CD4-positive, alpha-beta memory T cell (primary cell): ENCODE measurements around the gene SHQ1. TPM values are rescaled to one million over a fixed set of nuclear protein-coding genes. Genes with fewer than 3 reads are reported as not detected.

Source experiments
- CTCF ChIA-PET: fragments of 350-600 bp; sonication (Branson Sonifier 250); formaldehyde crosslinking; loops from one replicate; lab custom pipeline; 2021; ENCODE audit warnings: inconsistent platforms; ENCODE audit not compliant: partially characterized antibody; lab: Charles Lee
- POLR2A ChIA-PET: fragments of 350-600 bp; sonication (Branson Sonifier 250); formaldehyde crosslinking; loops from one replicate; lab custom pipeline; 2021; ENCODE audit not compliant: partially characterized antibody; lab: Charles Lee
- DNase-seq, 5 donors: peaks; one replicate each; pipeline versions ENCODE4 v3.0.0 to v3.0.0-alpha.2; 2020 to 2022; ENCODE audit warnings: mixed read lengths in 1 of 5
- H3K27ac ChIP-seq: one replicate; pipeline ENCODE4 v1.7.0; 2013; ENCODE audit warnings: low read depth, low read length
- H3K27me3 ChIP-seq: 2 replicates; pipeline ENCODE4 v1.7.0; 2013; ENCODE audit warnings: mild to moderate bottlenecking, low read length, moderate library complexity; ENCODE audit not compliant: insufficient read depth
- H3K36me3 ChIP-seq: 2 replicates; pipeline ENCODE4 v1.7.0; 2013; ENCODE audit warnings: mild to moderate bottlenecking, low read length, moderate library complexity; ENCODE audit not compliant: insufficient read depth
- H3K4me1 ChIP-seq: 2 replicates; pipeline ENCODE4 v1.7.0; 2013; ENCODE audit warnings: mild to moderate bottlenecking, low read length, moderate library complexity; ENCODE audit not compliant: insufficient read depth
- H3K4me3 ChIP-seq, 2 donors: one replicate each; pipeline ENCODE4 v1.7.0; 2013; ENCODE audit warnings: low read length in 2 of 2, mild to moderate bottlenecking in 1 of 2
- H3K9me3 ChIP-seq, 2 donors: one replicate each; pipeline ENCODE4 v1.7.0; 2013; ENCODE audit warnings: low read length in 2 of 2, control low read depth in 1 of 2; ENCODE audit not compliant: control insufficient read depth in 1 of 2
- H3K27ac Mint-ChIP-seq, 7 donors: one replicate each; pipeline ENCODE4 v1.8.0; 2020 to 2021; ENCODE audit warnings: mixed read lengths in 7 of 7, mild to moderate bottlenecking in 6 of 7, inconsistent platforms in 3 of 7, moderate library complexity in 3 of 7
- H3K27me3 Mint-ChIP-seq, 2 donors: one replicate each; pipeline ENCODE4 v1.8.0; 2020 to 2021; ENCODE audit warnings: mixed read lengths in 2 of 2
- H3K36me3 Mint-ChIP-seq, 2 donors: one replicate each; pipeline ENCODE4 v1.8.0; 2020 to 2021; ENCODE audit warnings: mixed read lengths in 2 of 2, inconsistent platforms in 1 of 2, mild to moderate bottlenecking in 1 of 2
- H3K4me1 Mint-ChIP-seq, 4 donors: one replicate each; pipeline ENCODE4 v1.8.0; 2020 to 2021; ENCODE audit warnings: mixed read lengths in 4 of 4, mild to moderate bottlenecking in 1 of 4
- H3K4me3 Mint-ChIP-seq, 8 donors: one replicate each; pipeline ENCODE4 v1.8.0; 2020 to 2021; ENCODE audit warnings: mixed read lengths in 8 of 8, mild to moderate bottlenecking in 7 of 8, moderate library complexity in 6 of 8, inconsistent platforms in 3 of 8
- H3K9me3 Mint-ChIP-seq, 8 donors: one replicate each; pipeline ENCODE4 v1.8.0; 2020 to 2021; ENCODE audit warnings: mixed read lengths in 8 of 8, mild to moderate bottlenecking in 5 of 8, inconsistent platforms in 3 of 8, moderate library complexity in 1 of 8
- intact Hi-C: fragments of 100-400 bp; cut with micrococcal nuclease; formaldehyde crosslinking; loops from one replicate; pipeline ENCODE4 v1.15.1; 2023
- polyA plus RNA-seq, 2 donors: library from polyadenylated mRNA; unstranded; fragments of 300-500 nt; fragmentation: Illumina TruSeq; gene quantifications; one replicate each; pipeline ENCODE4 v1.2.3, GENCODE V29; 2021
- total RNA-seq, 2 experiments: library from RNA; stranded (reverse); gene quantifications; one replicate each; pipeline ENCODE4 v1.2.3, GENCODE V29; 2021

The SHQ1 gene
- total and polyA plus RNA-seq, 4 experiments from 2014 or later: 6.6 to 31.2 (median 26.1) TPM

GRCh38 chr3:72728329-72728889 lies 119.8 kb downstream of the SHQ1 start:
- no peak overlapping the region for H3K27ac Mint-ChIP-seq
- DNase-seq: no peak
- no peaks in the 10 kb centered on the region for H3K4me1 Mint-ChIP-seq
- Histone ChIP-seq H3K4me1 (no peaks in the 10 kb centered on the region), H3K27me3 (no peaks in the 10 kb centered on the region), H3K9me3 (no peaks in the 10 kb centered on the region), H3K36me3 (no peaks in the 10 kb centered on the region), H3K4me3 (no peak overlapping the region), H3K27ac (no peak overlapping the region)
- intact Hi-C loops: no loop called here
- CTCF ChIA-PET: no interaction called here
- H3K36me3 Mint-ChIP-seq: peaks cover 0 to 4% of the 10 kb centered on the region in 2 donors
- peaks cover 0 to 9% (median 6%) of the 10 kb centered on the region in 8 donors for H3K9me3 Mint-ChIP-seq
- H3K27me3 Mint-ChIP-seq: peaks cover 0 to 2% of the 10 kb centered on the region in 2 donors
- POLR2A ChIA-PET: no interaction called here
- H3K4me3 Mint-ChIP-seq: no peak overlapping the region

GRCh38 chr3:72727726-72728125 lies 120.5 kb downstream of the SHQ1 start:
- DNase-seq: no peak
- Mint-ChIP-seq H3K4me1 (peaks cover 0 to 2% (median 0%) of the 10 kb centered on the region in 4 donors), H3K27me3 (peaks cover 0 to 2% of the 10 kb centered on the region in 2 donors), H3K27ac (peak overlapping the region in 1 of 7 donors; percentile 17), H3K9me3 (peaks cover 0 to 5% (median 1%) of the 10 kb centered on the region in 8 donors), H3K4me3 (no peak overlapping the region), H3K36me3 (no peaks in the 10 kb centered on the region)
- H3K4me1 ChIP-seq: no peaks in the 10 kb centered on the region
- H3K4me3 ChIP-seq: no peak overlapping the region
- no peak overlapping the region for H3K27ac ChIP-seq
- intact Hi-C loops: no loop called here
- H3K9me3 ChIP-seq: no peaks in the 10 kb centered on the region
- POLR2A ChIA-PET: no interaction called here
- CTCF ChIA-PET: no interaction called here
- no peaks in the 10 kb centered on the region for H3K27me3 ChIP-seq
- no peaks in the 10 kb centered on the region for H3K36me3 ChIP-seq

- H3K27ac Mint-ChIP-seq: peak overlapping the region in 1 of 7 donors; percentile 53
- Histone ChIP-seq H3K9me3 (no peaks in the 10 kb centered on the region), H3K4me1 (no peaks in the 10 kb centered on the region), H3K4me3 (no peak overlapping the region), H3K36me3 (no peaks in the 10 kb centered on the region), H3K27me3 (no peaks in the 10 kb centered on the region), H3K27ac (no peak overlapping the region)
- no peak overlapping the region for H3K4me3 Mint-ChIP-seq
- H3K4me1 Mint-ChIP-seq: peaks cover 0 to 2% (median 0%) of the 10 kb centered on the region in 4 donors
- intact Hi-C loops: no loop called here
- CTCF ChIA-PET: no interaction called here
- no peak for DNase-seq
- no peaks in the 10 kb centered on the region for H3K36me3 Mint-ChIP-seq
- H3K9me3 Mint-ChIP-seq: peaks cover 0 to 5% (median 0%) of the 10 kb centered on the region in 8 donors
- POLR2A ChIA-PET: no interaction called here
- H3K27me3 Mint-ChIP-seq: peaks cover 0 to 2% of the 10 kb centered on the region in 2 donors
These were observed 121.1 kb downstream of the SHQ1 start for GRCh38 chr3:72727172-72727571.

- CTCF ChIA-PET: no interaction called here
- peak overlapping the region in 1 of 7 donors; percentile 7 for H3K27ac Mint-ChIP-seq
These were observed 123.0 kb downstream of the SHQ1 start for GRCh38 chr3:72725229-72725628.

GRCh38 chr3:72724070-72724469 lies 124.2 kb downstream of the SHQ1 start:
- Mint-ChIP-seq H3K4me1 (peaks cover 0 to 2% (median 0%) of the 10 kb centered on the region in 4 donors), H3K9me3 (no peaks in the 10 kb centered on the region), H3K36me3 (no peaks in the 10 kb centered on the region), H3K27ac (no peak overlapping the region), H3K4me3 (no peak overlapping the region), H3K27me3 (peaks cover 0 to 2% of the 10 kb centered on the region in 2 donors)
- ChIA-PET CTCF (no interaction called here), POLR2A (interaction anchor here (1.3 kb wide), 1 partner anchor 15 kb away, joined by 3 read pairs; no protein-coding TSS in a partner anchor)
- H3K27ac ChIP-seq: no peak overlapping the region
- intact Hi-C loops: no loop called here
- H3K9me3 ChIP-seq: no peaks in the 10 kb centered on the region
- no peaks in the 10 kb centered on the region for H3K27me3 ChIP-seq
- no peak overlapping the region for H3K4me3 ChIP-seq
- DNase-seq: no peak
- H3K36me3 ChIP-seq: no peaks in the 10 kb centered on the region
- H3K4me1 ChIP-seq: no peaks in the 10 kb centered on the region

More at GRCh38 chr3:72725229-72725628, 123.0 kb downstream of the SHQ1 start:
- Histone ChIP-seq H3K4me3 (no peak overlapping the region), H3K27me3 (no peaks in the 10 kb centered on the region), H3K36me3 (no peaks in the 10 kb centered on the region), H3K9me3 (no peaks in the 10 kb centered on the region), H3K4me1 (no peaks in the 10 kb centered on the region), H3K27ac (no peak overlapping the region)
- intact Hi-C loops: no loop called here
- Mint-ChIP-seq H3K9me3 (no peaks in the 10 kb centered on the region), H3K36me3 (no peaks in the 10 kb centered on the region), H3K27me3 (peaks cover 0 to 2% of the 10 kb centered on the region in 2 donors), H3K4me1 (peaks cover 0 to 2% (median 0%) of the 10 kb centered on the region in 4 donors), H3K4me3 (no peak overlapping the region)
- POLR2A ChIA-PET: no interaction called here
- no peak for DNase-seq

- Mint-ChIP-seq H3K9me3 (no peaks in the 10 kb centered on the region), H3K4me3 (no peak overlapping the region), H3K4me1 (peaks cover 0 to 2% (median 0%) of the 10 kb centered on the region in 4 donors), H3K36me3 (no peaks in the 10 kb centered on the region), H3K27me3 (peaks cover 0 to 2% of the 10 kb centered on the region in 2 donors), H3K27ac (peak overlapping the region in 2 of 7 donors; percentile 11 to 64)
- Histone ChIP-seq H3K27me3 (no peaks in the 10 kb centered on the region), H3K27ac (no peak overlapping the region), H3K36me3 (no peaks in the 10 kb centered on the region), H3K4me1 (no peaks in the 10 kb centered on the region), H3K4me3 (no peak overlapping the region), H3K9me3 (no peaks in the 10 kb centered on the region)
- no peak for DNase-seq
- ChIA-PET CTCF (interaction anchor here (1.0 kb wide), 1 partner anchor 100 kb away, joined by 3 read pairs; no protein-coding TSS in a partner anchor), POLR2A (interaction anchor here (1.3 kb wide), 1 partner anchor 16 kb away, joined by 3 read pairs; no protein-coding TSS in a partner anchor)
- intact Hi-C loops: no loop called here
These were observed 125.1 kb downstream of the SHQ1 start for GRCh38 chr3:72722930-72723726.

- H3K36me3 ChIP-seq: no peaks in the 10 kb centered on the region
- H3K27ac ChIP-seq: no peak overlapping the region
- intact Hi-C loops: no loop called here
- peaks cover 0 to 4% (median 0%) of the 10 kb centered on the region in 8 donors for H3K9me3 Mint-ChIP-seq
- no peak overlapping the region for H3K4me3 ChIP-seq
- no peak for DNase-seq
- no peak overlapping the region for H3K4me3 Mint-ChIP-seq
- ChIA-PET POLR2A (no interaction called here), CTCF (interaction anchor here (1.0 kb wide), 1 partner anchor 101 kb away, joined by 3 read pairs; no protein-coding TSS in a partner anchor)
- no peaks in the 10 kb centered on the region for H3K36me3 Mint-ChIP-seq
- no peaks in the 10 kb centered on the region for H3K27me3 ChIP-seq
- no peaks in the 10 kb centered on the region for H3K4me1 ChIP-seq
- no peaks in the 10 kb centered on the region for H3K9me3 ChIP-seq
- peak overlapping the region in 1 of 7 donors; percentile 34 for H3K27ac Mint-ChIP-seq
- peaks cover 0 to 2% (median 0%) of the 10 kb centered on the region in 4 donors for H3K4me1 Mint-ChIP-seq
- no peaks in the 10 kb centered on the region for H3K27me3 Mint-ChIP-seq
These were observed 126.4 kb downstream of the SHQ1 start for GRCh38 chr3:72721683-72722381.
